ENCODE measurements around the gene PABPN1L.

DNA sequence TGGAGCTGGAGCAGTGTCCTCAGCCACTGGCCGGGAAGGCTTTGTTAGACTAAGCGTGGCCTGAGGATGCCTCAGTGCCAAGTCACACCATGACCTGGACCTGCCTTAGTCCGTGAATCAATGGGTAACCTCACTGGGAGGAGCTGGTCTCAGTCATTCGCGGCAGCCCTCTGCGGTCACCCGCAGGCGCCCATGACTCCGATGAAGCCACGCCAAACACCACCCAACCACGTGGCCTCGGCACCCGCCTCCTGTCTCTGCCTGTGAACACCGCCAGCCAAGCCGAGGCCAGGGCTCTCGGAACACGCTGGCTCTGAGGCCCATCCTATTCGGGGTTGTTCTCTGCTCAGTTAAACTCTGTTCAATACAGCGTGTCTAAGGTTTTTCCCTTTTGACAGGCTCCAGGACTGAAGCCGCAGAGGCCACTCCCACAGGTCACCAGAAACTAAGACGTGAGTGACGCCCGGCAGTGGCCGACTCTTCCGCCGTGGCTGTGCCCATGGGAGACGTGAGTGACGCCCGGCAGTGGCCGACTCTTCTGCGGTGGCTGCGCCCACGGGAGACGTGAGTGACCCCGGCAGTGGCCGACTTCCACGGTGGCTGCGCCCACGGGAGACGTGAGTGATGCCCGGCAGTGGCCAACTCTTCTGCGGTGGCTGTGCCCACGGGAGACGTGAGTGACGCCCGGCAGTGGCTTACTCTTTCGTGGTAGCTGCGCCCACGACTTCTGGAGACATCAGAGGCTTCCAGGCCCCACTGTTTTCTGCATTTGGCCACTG is 16.8 kb upstream of the PABPN1L start:
- TF ChIP-seq POLR2A (IDR thresholded peaks at IDR 0.05; ENCODE audit: low read length) (no peak), GATA1 (IDR thresholded peaks at IDR 0.05; ENCODE audit: low read depth, low read length) (no peak)
